Hematopoietic multipotent progenitor cell treated with erythropoietin and hydrocortisone succinate and interleukin-3 and kit ligand, for 17 days (in vitro differentiated cells): ENCODE data around the gene MT2A.
A peak's percentile ranks its signal among the peaks of the same experiment; 100 is the strongest.

Experiments
- DNase-seq: peaks from one replicate; pipeline ENCODE4 v3.0.0-alpha.2; 2015; ENCODE audit warnings: low spot score

The MT2A gene

DNA sequence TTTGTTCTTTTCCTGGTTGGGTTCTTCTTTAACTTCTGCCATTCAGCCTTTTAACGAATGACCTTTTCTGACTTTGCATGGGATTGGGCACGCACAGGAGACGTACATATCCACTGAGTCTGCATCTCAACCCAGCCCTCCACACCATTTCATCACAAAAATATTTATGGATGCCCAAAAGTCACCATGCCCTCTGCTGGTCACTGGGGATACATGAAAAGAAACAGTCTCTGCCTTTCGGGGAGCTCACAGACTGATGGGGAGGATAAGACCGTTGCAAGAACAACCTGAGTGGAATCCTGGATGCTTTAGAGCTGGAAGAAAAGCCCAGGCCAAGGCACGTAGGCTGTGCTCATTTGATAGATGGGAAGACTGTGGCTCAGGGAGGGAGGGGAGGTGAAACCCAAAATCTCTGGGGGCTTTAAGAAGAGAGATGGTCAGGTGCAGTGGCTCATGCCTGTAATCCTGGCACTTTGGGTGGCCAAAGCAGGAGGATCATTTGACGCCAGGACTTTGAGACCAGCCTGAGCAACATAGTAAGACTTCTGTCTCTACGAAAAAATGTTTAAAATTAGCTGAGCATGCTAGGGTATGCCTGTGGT lies 7.9 kb upstream of the MT2A start:
- peak; percentile 48 for DNase-seq

DNA sequence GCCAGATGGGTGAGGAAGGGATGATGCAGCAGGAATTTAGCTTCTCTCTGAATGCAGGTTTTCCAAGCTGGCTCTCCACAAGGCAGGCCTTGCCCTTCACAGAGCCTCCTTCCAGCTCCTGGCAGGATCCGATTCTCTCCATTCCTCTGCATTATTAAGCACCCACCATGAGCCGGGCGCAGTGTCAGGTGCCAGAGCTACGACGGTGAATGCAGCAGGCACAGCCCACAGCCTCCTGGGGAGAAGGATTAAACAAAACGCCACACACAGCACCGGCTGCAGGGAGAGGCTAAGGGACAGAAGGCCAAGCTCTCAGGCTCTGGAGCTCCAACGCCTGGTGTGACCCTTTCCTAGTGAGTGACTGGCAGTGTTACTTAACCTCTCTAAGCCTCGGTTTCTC lies 7.1 kb upstream of the MT2A start:
- DNase-seq = no peak

GRCh38 chr16:56603589-56603988 lies 4.8 kb upstream of the MT2A start:
- DNase-seq = peak; percentile 53

GRCh38 chr16:56604966-56605365 lies 3.4 kb upstream of the MT2A start:
- DNase-seq = no peak

DNA sequence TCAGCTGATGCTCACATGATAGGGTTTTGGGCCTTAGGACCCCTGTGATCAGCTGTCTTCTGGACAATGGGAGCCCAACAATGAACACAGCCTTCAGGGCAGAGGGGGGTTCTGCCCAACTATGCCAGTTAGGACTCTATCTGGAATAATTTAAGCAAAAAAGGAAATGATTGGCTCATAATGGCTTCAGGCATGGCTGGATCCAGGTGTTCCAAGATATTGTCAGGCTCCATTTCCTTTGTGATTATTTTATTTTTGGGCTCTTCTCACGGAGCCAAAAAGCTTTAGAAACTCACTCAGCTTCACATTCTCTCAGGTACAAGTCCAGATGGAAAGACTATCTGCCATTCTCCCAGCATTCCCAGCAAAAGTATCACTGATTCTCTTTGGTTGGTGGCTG lies 2.9 kb upstream of the MT2A start:
- no peak for DNase-seq

- DNase-seq = peak; percentile 52
These were observed 2.3 kb upstream of the MT2A start for GRCh38 chr16:56606071-56606475.

GRCh38 chr16:56606476-56607108 lies 1.8 kb upstream of the MT2A start:
- DNase-seq = peak; percentile 34

GRCh38 chr16:56607109-56607618 lies 1.2 kb upstream of the MT2A start:
- DNase-seq = no peak

GRCh38 chr16:56607675-56608042 lies 725 bp upstream of the MT2A start:
- DNase-seq = no peak

GRCh38 chr16:56608876-56609462 lies 585 bp downstream of the MT2A start:
- DNase-seq = peak; percentile 38

GRCh38 chr16:56609463-56609921 lies 1.1 kb downstream of the MT2A start:
- DNase-seq = peak; percentile 89

GRCh38 chr16:56610017-56610608 lies 1.7 kb downstream of the MT2A start:
- peak; percentile 26 for DNase-seq

GRCh38 chr16:56610609-56611111 lies 2.3 kb downstream of the MT2A start:
- DNase-seq = no peak

DNA sequence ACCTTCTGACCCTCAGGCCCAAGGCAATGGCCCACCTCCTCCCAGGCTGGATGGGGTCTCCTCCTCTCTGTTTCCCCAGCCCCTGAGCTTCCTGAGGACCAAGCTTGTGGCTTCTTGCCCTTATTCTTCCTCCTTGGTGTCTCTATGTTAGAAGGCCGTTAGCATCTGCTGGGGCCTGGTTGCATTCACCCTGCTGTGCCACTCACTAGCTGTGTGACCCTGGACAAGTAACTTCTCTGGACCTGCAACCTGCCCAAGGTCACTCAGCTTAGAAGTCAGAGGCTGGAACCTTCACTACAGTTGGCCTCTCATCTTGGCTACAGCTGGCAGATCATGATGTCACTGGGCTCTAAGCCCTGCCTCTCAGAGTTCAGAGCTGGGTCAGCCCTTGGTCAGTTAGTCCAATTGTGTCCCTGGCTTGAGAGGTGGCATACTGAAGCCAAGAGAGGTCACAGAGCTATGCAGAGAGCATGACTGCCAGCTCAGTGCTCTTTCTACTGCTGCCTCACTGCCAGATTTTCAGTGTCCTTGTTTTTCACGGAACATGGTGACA lies 3.0 kb downstream of the MT2A start:
- DNase-seq = no peak

GRCh38 chr16:56613706-56614105 lies 5.3 kb downstream of the MT2A start:
- no peak for DNase-seq

GRCh38 chr16:56614549-56614991 lies 6.2 kb downstream of the MT2A start:
- no peak for DNase-seq

- DNase-seq = no peak
These were observed 7.0 kb downstream of the MT2A start for GRCh38 chr16:56615353-56615752.

- no peak for DNase-seq
These were observed 8.3 kb downstream of the MT2A start for GRCh38 chr16:56616608-56617211.

DNA sequence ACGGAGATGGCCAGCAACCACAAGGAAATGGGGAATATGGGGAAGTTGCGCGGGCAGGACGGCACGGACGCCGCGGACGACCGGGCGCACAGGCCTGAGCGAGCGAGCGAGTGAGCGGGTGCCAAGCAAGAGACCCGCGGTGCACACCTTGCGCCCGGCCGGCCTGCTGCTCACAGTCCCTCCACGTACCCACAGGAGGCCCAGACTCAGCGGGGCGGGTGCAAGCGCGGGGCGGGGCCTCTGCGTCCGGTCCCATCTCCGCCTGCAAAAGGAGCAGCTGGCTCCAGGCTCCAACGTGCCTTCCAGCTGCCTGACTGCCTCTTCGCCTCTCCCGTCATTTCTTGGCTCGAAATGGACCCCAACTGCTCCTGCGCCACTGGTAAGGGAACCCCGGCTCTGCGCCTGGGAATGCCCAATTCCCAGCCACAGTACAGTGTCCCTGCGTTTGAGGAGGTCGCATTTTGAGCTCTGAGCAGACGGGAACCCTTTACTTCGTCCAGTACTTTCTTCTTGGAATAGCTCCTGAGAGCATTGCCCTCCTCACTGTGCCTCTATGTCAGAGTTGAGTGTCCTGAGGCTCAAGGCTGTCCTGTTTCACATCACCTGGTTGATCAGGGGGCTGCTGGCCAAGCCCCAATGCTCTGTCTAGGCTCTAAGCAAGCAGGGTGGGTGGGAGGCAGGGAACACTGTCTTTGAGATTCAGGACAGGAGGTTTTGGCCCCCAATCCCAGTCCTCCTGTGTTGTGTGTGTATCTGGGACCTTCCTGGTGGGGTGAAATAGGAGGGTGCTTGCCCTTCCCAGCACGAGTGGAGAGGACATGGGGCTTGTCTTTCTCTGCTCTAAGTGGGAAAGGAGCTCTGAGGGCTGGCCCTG lies 9.1 kb downstream of the MT2A start:
- DNase-seq = no peak

DNA sequence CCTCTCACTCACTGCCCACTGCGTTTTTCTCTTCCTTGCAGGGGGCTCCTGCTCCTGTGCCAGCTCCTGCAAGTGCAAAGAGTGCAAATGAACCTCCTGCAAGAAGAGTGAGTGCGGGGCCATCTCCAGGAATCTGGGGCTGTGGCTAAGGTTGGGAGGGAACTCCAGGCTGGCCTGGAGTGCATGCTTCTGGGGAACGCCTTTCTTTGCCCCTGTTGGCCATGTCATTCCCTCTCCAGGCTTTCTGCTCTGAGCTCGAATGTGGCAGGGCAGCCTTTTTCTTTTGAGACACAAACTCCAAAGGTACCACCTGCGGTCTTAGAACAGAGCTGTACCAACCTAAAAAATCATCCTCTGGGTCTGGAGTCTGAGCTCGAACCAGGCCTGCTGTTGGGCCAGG lies 9.8 kb downstream of the MT2A start:
- DNase-seq = no peak

DNA sequence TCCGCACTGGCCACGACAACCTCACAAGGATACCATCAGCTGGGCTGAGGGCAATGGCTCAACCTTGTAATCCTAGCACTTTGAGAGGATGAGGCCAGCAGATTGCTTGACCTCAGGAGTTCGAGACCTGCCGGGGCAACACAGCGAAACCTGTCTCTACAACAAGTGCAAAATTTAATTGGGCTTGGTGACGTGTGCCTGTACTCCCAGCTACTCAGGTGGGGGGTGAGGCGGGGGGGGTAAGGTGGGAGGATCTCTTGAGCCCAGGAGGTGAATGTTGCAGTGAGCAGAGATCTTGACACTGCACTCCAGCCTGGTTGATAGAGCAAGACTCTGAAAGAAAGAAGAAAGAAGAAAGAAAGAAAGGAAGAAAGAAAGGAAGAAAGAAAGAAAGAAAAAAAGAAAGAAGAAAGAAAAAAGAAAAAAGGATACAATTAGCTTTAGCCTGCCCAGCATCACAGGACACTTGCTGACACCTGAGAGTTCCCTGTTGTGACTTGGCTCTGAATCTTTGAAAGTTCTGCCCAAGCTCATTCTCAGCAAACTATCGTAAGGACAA lies 12.0 kb downstream of the MT2A start:
- DNase-seq = no peak
